NK-92 (cell line): Measurements from ENCODE around the gene LAMB3.
"Not testable (repeated sequence)": the region's sequence is repeated elsewhere in the genome, so short reads cannot be mapped to it uniquely, and the experiment has no call there.

Experiments
- DNase-seq: peaks from one replicate; lab custom pipeline; 2025; ENCODE audit not compliant: unreplicated experiment; lab: John Stamatoyannopoulos, UW

LAMB3 gene

GRCh38 chr1:209652121-209652735 lies at the start of gene LAMB3:
TSS of gene LAMB3 (minus strand) at chr1:209652425. CDS start at chr1:209650944, 1,481 bp downstream.
- no peak for DNase-seq

DNA sequence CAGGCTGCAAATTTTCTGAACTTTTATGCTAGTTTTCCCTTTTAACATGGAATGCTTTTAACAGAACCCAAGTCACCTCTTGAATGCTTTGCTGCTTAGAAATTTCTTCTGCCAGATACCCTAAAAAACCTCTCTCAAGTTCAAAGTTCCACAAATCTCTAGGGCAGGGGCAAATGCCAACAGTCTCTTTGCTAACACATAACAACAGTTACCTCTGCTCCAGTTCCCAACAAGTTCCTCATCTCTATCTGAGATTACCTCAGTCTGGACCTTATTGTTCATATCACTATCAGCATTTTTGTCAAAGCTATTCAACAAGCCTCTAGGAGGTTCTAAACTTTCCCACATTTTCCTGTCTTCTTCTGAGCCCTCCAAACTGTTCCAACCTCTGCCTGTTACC lies 48.5 kb upstream of the LAMB3 start:
- not testable (repeated sequence) for DNase-seq

DNA sequence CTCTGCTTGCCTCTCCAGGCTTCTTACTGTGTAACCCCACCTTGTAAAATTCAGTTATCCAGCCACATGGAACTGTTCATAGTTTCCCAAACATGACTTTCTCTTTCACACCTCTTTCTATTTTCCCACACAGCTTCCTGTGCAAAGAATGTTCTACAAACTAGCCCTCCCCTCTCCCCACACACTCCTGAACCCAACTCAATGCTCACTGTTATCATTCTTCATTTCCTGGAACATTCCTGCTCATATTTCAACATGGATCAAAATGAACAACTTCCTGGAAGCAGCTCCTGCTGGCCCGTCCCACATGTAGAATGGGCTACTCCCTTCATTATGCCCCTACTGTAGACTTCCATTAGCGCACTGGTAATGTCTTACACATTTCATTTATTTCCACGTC lies 44.9 kb upstream of the LAMB3 start:
- no peak for DNase-seq

DNA sequence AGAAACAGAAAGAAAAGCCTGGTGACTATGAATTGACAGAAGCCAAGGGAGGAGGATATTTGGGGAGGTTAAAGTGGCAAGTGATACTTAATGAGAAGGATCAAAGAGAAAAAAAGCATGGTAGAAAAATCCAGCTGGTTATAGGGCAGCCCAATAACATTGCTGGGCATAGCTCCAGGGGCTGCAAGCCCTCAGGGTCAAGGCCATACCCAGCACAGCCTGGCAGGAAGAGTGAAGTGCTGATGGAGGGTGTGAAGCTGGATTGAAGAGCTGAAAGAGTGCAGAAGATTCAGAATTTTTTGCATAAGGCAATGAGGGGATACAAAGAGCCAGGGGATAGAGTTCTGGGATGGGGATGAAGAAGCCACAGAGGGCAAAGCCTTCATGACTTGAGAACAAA lies 44.4 kb upstream of the LAMB3 start:
- DNase-seq = no peak

DNA sequence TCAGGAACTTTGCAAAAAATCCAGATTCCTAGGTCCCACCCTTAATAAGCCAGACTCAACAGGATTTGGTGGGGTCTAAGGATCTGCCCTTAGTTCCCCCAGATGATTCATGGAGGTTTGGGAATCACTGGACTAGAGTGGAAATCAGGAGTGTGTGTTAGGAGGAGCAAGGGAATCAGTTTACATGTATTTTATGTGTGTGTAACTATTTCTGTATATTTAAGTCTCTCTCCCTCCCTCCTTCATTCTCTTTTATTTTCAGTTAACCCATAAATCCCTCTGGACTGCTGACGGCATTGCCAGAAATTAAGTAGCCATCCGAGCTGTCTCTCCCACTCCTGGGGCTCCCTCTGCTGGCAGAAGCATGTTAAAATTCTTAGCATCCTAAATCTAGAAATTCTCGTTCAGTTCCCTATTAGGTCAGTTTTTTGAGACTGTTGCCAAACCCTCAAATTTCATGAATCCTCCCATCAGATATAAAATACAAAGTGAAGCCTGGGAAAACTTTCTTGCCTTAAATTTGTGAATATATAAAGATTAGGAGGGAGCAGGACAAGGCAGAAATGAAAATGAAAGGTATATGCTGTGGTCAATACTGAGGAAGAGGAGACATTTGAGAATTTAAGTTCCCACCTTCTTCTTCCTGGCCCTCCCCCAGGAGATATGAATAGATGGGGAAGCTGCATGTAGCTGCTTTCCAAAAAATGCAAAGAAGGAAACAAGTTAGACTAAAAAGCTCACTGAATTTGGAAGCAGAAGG lies 40.7 kb upstream of the LAMB3 start:
- no peak for DNase-seq

DNA sequence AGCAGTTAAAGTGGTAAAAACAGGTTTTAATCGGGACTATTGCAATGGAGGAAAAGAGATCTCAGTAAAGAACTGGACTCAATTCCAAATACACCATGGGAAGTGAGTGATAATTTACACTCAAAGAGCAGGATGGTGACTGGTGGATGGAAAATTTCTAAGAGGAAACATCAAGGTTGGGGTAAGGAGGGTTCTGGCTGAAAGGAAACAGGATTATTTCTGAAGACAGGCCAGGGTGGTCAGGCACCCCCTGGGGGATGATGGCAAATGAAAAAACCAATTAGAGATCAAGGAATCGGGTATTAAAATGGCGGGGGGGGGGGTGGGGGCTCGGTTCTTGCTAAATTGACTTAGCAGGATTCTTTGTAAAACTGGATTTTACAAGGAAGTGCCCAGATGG lies 40.1 kb upstream of the LAMB3 start:
- DNase-seq = no peak

DNA sequence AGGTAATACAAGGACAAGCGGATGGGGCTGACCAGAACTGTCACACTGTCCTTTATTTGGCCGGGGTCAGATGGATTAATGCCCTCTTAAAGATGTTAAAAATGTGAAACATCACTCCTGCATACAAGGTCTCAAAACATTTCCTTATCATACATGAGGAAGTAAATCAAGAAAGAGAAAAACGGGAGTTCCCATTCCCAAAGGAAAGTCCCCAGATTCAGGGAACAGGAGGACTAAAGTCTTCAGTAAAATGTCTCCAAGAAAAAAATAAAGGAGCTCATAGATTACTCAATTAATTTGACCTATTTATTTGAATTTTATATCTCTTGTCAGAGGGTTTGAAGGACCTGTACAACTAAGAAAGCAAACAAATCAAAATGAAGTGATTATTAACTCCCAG lies 39.0 kb upstream of the LAMB3 start:
- no peak for DNase-seq

- DNase-seq = no peak
Measured at GRCh38 chr1:209689477-209689876, 37.3 kb upstream of the LAMB3 start.

GRCh38 chr1:209688746-209689234 lies 36.6 kb upstream of the LAMB3 start:
- no peak for DNase-seq

DNA sequence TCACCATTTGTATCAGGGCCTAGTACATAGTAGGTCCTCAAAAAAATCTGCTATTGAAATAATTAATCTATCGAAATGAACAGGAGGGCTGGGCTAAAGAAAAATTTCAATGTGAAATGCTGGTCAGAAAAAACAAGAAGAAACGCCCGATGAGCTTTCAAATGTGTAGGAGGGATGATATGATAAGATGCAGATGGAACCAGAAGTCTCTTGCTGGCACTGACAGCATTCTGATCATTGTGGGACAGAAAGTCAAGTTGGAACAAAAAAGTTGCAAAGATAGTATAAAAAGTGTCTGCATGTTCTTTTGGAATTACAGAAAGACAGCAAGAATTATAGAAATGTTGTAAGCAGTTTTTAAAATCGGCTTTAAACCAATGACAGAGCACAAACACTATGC lies 34.1 kb upstream of the LAMB3 start:
- no peak for DNase-seq

GRCh38 chr1:209685821-209686220 lies 33.6 kb upstream of the LAMB3 start:
- DNase-seq = no peak

DNA sequence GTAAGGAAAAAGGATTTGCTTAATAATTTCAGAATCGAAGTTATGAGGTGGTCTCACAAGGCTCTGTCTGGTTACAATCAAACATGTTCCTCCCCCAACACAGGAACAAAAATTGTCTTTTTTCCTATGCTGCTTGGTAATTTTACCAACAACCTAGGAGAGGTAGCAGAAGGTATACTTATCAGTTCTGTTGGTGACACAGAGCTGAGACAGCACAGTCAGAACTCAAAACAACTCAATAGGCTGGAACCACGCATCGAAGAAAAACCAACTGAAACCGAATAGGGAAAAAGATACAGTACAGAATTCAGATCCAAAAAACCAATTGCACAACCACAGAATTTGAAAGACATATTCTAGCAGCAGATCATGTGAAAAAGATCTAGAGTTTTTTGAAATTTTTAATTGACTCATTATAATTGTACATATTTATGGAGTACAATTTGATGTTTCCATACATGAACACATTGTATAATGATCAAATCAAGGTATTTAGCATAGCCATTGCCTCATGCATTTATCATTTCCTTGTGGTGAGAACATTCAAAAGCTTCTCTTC lies 26.8 kb upstream of the LAMB3 start:
- DNase-seq = no peak

GRCh38 chr1:209675565-209676154 lies 23.4 kb upstream of the LAMB3 start:
- no peak for DNase-seq

DNA sequence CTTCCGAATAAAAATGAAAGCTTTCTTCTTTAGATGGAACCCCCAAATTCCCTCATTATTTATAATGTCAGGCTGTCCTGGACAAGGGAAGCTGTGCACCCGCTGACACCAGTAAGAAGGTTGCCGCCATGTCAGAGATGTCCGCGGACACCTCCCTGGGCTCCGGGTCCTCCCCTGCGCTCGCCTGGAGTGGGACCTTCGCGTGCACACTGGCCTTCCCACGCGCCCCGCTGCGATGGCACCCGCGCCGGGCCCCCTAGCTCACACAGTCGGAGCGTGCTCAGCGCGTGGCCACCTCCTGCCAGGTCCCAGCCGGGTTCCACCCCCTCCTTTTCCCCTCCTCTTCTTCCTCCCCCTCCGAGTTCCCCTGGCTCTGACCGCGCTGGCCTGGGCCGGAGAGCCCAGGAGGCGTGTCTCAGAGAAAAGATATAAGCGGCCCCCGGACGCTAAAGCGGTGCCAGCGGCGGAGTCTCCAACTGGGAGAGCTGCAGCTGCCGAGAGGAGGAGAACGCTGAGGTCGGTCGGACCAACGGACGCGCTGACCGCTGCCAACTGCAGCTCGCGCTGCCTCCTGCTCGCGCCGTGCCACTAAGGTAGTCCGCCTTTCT lies 22.8 kb upstream of the LAMB3 start, which contains the start of gene G0S2:
TSS of gene G0S2 (plus strand) at position 456 of the 608 bp plus-strand sequence. CDS start 273 bp downstream, outside the sequence.
- no peak for DNase-seq

DNA sequence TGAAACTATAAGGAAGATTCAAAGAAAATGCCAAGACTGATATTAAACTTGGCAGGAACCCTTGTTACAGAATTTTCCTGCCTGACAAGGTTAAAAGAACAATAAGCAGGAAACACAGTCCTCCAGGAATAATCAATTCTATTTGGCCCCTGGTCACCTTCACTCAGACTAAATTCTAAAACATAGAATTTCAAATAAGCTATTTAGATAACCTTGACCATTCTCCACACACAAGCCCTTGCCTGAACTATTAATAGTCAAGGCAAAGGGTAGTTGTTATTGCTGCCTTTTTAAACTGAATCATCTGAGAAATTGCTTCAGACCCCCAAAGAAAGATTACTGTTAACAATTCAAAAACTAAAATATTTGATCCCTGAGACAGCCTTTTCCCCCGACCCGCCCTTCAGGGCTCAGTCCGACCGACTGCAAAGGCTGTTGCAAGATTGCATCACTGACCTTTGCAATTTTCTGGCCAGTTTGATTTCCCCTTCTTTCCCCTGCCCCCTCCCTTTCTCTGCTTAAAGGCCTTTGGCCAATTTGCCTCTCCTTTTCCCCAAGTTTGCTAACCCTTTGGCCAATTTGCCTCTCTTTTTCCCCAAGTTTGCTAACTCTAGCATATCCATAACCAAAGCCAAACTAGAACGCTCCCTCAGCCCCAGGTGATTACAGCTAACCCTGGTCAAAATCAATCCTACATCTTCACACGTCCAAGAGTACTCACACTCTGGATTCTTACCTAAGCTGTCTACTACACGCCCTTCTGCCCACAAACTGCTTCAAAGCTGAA lies 21.6 kb upstream of the LAMB3 start:
- no peak for DNase-seq

DNA sequence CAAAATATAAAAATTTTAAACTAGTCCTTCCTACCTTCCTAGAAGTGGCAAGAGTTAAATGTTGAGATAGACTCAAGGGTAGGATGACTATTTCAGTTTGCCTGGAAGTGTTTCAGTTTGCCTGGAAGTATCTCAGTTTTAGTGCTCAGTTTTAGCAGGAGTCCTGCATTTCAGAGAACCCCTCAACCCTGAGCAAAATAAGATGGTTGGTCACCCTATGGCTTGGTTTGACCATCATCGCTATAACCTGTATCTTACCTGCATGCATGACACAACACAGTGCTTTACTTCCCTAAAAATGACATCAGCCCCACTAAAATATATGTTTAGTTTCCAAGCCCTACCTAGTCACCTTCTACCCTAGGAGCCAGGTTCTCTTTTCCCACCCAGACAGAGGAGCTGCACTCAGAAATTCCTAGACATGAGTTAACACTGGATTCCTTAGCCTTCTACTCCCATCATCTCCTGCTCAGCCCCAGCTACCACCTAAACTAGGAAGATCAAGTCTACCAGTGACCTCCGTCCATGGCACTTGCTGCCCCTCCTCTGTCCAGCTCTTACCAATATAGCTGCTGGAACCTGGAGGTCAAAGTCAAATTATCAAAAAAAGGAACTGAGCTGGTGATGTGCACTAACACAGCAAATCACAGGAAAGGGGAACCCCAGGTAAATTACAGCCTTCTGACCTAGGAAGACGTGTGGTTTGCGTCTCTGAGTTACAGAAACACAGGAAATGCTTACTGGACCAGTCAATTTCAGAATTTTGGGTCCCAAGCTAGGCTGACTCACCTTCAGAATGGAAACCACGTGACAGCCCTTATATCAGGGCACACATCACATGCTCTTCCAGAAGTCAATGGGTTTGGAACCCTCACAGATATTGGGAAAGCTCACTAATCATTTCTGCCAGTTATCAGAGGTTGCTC lies 20.7 kb upstream of the LAMB3 start:
- no peak for DNase-seq

DNA sequence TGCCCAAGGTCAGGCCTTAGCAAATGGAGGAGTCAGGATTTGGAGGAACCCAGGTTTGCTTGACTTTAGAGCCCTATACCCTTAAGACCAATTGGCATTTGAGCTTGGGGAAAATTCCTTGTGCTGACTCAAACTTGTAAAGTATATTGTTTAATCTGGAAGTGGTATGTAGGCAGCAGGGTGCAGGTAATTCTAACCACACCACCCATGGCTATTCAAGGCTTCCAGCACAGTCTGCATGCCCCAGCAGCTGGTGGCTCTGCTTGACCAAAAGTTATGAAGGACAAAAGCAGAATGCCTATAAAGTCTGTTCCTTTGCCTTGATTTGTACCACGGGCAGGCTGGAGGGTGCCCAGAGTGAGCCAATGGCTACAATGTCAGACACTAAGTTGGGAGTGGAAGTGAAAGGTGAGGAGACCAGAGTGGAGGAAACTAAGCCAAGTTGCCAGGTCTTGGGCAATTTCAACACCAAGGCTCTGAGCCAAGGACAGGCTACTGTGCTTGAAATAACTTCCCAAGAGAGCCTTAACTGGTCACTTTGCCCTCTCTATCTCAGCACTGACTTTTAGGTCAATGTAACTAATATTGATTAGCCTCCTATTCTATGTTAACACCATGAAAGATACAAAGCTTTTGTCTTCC lies 18.3 kb upstream of the LAMB3 start:
- no peak for DNase-seq

- DNase-seq = no peak
Measured at GRCh38 chr1:209667708-209668107, 15.5 kb upstream of the LAMB3 start.

GRCh38 chr1:209667103-209667502 lies 14.9 kb upstream of the LAMB3 start:
- no peak for DNase-seq
